HUDEP-2 (cell line): ENCODE data around the gene APC2.

Experiments used
- DNase-seq, 76 experiments: peaks; one replicate each; lab custom pipeline; 2025; ENCODE audit not compliant: unreplicated experiment in 76 of 76; lab: John Stamatoyannopoulos, UW

The APC2 gene

GRCh38 chr19:1449467-1450442, at the start of gene APC2:
Gene APC2 (plus strand): TSS chr19:1450121. CDS start chr19:1453002, 2,881 bp downstream.
- DNase-seq, result peak in 2 of 76 experiments; percentile 18 to 26

GRCh38 chr19:1400281-1401137, 49.4 kb upstream of the APC2 start:
- peak in 8 of 76 experiments; percentile 18 to 69 (median 39) for DNase-seq

- DNase-seq, result peak in 2 of 76 experiments; percentile 12 to 18
Observed at GRCh38 chr19:1401138-1401888, 48.6 kb upstream of the APC2 start, which contains the start of gene GAMT. Gene GAMT (minus strand): TSS chr19:1401542. CDS start chr19:1401476, 66 bp downstream.

- DNase-seq, result no peak
Observed at GRCh38 chr19:1401889-1402217, 48.1 kb upstream of the APC2 start.

GRCh38 chr19:1402411-1403070, 47.4 kb upstream of the APC2 start:
- no peak for DNase-seq

GRCh38 chr19:1406774-1407527, 43.0 kb upstream of the APC2 start:
- DNase-seq, result peak; percentile 56 to 100 (median 99)

- DNase-seq, result peak in 2 of 76 experiments; percentile 44 to 60
Observed at GRCh38 chr19:1407528-1408299, 42.2 kb upstream of the APC2 start, which contains the start of gene DAZAP1. Gene DAZAP1 (plus strand): TSS chr19:1407586. CDS start chr19:1407774, 188 bp downstream.

GRCh38 chr19:1408300-1409203, 41.4 kb upstream of the APC2 start:
- DNase-seq, result peak in 38 of 76 experiments; percentile 18 to 85 (median 48)

GRCh38 chr19:1409204-1410005, 40.5 kb upstream of the APC2 start:
- DNase-seq, result no peak

- DNase-seq, result no peak
Observed at GRCh38 chr19:1410136-1410786, 39.7 kb upstream of the APC2 start.

- DNase-seq, result no peak
Observed at GRCh38 chr19:1410789-1411188, 39.1 kb upstream of the APC2 start.

GRCh38 chr19:1411255-1412191, 38.4 kb upstream of the APC2 start:
- peak in 1 of 76 experiments; percentile 22 for DNase-seq

GRCh38 chr19:1412323-1412923, 37.5 kb upstream of the APC2 start:
- no peak for DNase-seq

GRCh38 chr19:1412995-1413800, 36.7 kb upstream of the APC2 start:
- no peak for DNase-seq
